Gastrocnemius medialis (tissue), 4 donors: ENCODE measurements around the gene ACOT4. TPM values are rescaled to one million over a fixed set of nuclear protein-coding genes. Genes with fewer than 3 reads are reported as not detected.
"Not testable (repeated sequence)": the region's sequence is repeated elsewhere in the genome, so short reads cannot be mapped to it uniquely, and the experiment has no call there.

Source experiments
- ATAC-seq, 2 donors: fragments of 150-250 bp; one replicate each; pipeline ENCODE4 v1.9.1; 2016
- DNase-seq, 2 donors: peaks; one replicate each; pipeline ENCODE4 v3.0.0-alpha.2; 2019
- H3K27ac ChIP-seq, 4 donors: fragments of 200-600 bp; sonication (generic); 1 replicate in 1 of 4; 2 replicates in 3 of 4; pipeline ENCODE4 v1.5.1; 2016 to 2018; ENCODE audit warnings: mild to moderate bottlenecking in 2 of 4, moderate library complexity in 1 of 4
- H3K27me3 ChIP-seq, 3 donors: fragments of 200-600 bp; sonication (generic) in 2 of 3; 1 replicate in 1 of 3; 2 replicates in 2 of 3; pipeline versions ENCODE4 v1.5.1 to v1.6.0; 2016 to 2019; ENCODE audit warnings: mild to moderate bottlenecking in 1 of 3, moderate library complexity in 1 of 3
- H3K36me3 ChIP-seq, 2 donors: fragments of 200-600 bp; sonication (generic) in 1 of 2; one replicate each; pipeline ENCODE4 v1.5.1; 2017 to 2018
- H3K4me1 ChIP-seq, 2 donors: fragments of 200-600 bp; sonication (generic) in 1 of 2; one replicate each; pipeline ENCODE4 v1.5.1; 2016 to 2017; ENCODE audit warnings: mild to moderate bottlenecking in 2 of 2
- H3K4me3 ChIP-seq, 4 donors: fragments of 200-600 bp; sonication (generic) in 3 of 4; 1 replicate in 1 of 4; 2 replicates in 3 of 4; pipeline ENCODE4 v1.5.1; 2016 to 2019; ENCODE audit warnings: mild to moderate bottlenecking in 2 of 4
- H3K9me3 ChIP-seq, 3 donors: fragments of 200-600 bp; sonication (generic) in 2 of 3; 1 replicate in 1 of 3; 2 replicates in 2 of 3; pipeline ENCODE4 v1.5.1; 2016 to 2019
- POLR2A ChIP-seq, 2 donors: fragments of 450-650 bp; IDR thresholded peaks; one replicate each; pipeline ENCODE4 v1.6.1; 2017; ENCODE audit warnings: antibody characterized with exemption in 2 of 2, mild to moderate bottlenecking in 2 of 2, moderate library complexity in 2 of 2
- in situ Hi-C, 4 donors: fragments of 200-750 bp; cut with MboI; loops; one replicate each; pipeline versions ENCODE4 v1.15.0 to v1.8.0; 2017; ENCODE audit warnings: low sequenced_read_pairs in 4 of 4
- intact Hi-C: fragments of 100-400 bp; cut with DNase I; formaldehyde crosslinking; loops from one replicate; pipeline ENCODE4 v1.15.1; 2023; ENCODE audit warnings: low total_unique reads
- total RNA-seq, 4 donors: library from RNA; depleted of rRNA; stranded (reverse); fragments of >200 nt; gene quantifications; one replicate each; pipeline versions ENCODE4 v1.1.0 to v1.2.3, GENCODE V29; 2016
- TF ChIP-seq, protein P1 (sequence below), 5 experiments: fragments of 450-650 bp in 3 of 5; fragments of 200-600 bp in 2 of 5; sonication (generic) in 2 of 5; IDR thresholded peaks in 4 of 5; conservative IDR thresholded peaks in 1 of 5; 1 replicate in 4 of 5; 2 replicates in 1 of 5; pipeline ENCODE4 v1.5.1; 2016 to 2019; ENCODE audit warnings: antibody characterized with exemption in 5 of 5, mild to moderate bottlenecking in 3 of 5, moderate library complexity in 3 of 5

Gene ACOT4
- total RNA-seq, 4 donors from 2014 or later: 0.40 to 1.2 (median 0.75) TPM

DNA sequence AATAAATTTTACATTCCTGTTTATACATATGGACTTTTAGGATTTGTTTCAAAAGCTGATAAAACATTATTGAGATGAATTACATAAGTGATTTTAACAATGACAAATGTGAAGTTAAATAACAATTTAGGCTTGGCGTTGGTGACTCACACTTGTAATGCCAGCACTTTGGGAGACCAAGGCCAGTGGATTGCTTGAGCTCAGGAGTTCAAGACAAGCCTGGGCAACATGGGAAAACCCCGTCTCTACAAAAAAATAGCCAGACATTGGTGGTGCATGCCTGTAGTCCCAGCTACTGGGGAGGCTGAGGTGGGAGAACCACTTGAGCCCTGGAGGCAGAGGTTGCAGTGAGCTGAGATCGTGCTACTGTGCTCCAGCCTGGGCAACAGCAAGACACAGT, 15.3 kb upstream of the ACOT4 start:
- TF ChIP-seq POLR2A (IDR thresholded peaks at IDR 0.05): no peak
- TF ChIP-seq, protein P1, sequence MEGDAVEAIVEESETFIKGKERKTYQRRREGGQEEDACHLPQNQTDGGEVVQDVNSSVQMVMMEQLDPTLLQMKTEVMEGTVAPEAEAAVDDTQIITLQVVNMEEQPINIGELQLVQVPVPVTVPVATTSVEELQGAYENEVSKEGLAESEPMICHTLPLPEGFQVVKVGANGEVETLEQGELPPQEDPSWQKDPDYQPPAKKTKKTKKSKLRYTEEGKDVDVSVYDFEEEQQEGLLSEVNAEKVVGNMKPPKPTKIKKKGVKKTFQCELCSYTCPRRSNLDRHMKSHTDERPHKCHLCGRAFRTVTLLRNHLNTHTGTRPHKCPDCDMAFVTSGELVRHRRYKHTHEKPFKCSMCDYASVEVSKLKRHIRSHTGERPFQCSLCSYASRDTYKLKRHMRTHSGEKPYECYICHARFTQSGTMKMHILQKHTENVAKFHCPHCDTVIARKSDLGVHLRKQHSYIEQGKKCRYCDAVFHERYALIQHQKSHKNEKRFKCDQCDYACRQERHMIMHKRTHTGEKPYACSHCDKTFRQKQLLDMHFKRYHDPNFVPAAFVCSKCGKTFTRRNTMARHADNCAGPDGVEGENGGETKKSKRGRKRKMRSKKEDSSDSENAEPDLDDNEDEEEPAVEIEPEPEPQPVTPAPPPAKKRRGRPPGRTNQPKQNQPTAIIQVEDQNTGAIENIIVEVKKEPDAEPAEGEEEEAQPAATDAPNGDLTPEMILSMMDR (IDR thresholded peaks at IDR 0.05 in 4 of 5, conservative IDR thresholded peaks at IDR 0.05 in 1 of 5): no peak
- peaks cover 0 to 5% of the 10 kb centered on the region in 2 donors for H3K36me3 ChIP-seq

GRCh38 chr14:73577214-73577613, 14.5 kb upstream of the ACOT4 start:
- intact Hi-C loops, H3K9me3 ChIP-seq, H3K4me1 ChIP-seq, DNase-seq, H3K4me3 ChIP-seq, H3K27me3 ChIP-seq, H3K36me3 ChIP-seq: not testable (repeated sequence)
- in situ Hi-C loops: loop anchor here in 2 of 4 donors (10.0 kb wide), 2 partner anchors 52 to 72 kb away; no protein-coding TSS in a partner anchor
- peak overlapping the region in 3 of 4 donors; percentile 41 to 57 (median 49) for H3K27ac ChIP-seq
- peak; percentile 85 to 97 for ATAC-seq

More for the DNA sequence above, 15.3 kb upstream of the ACOT4 start:
- in situ Hi-C loops (loop anchor here in 2 of 4 donors (10.0 kb wide), 2 partner anchors 52 to 72 kb away; no protein-coding TSS in a partner anchor), intact Hi-C loops (no loop called here)
- Histone ChIP-seq H3K27ac (no peak overlapping the region), H3K9me3 (no peaks in the 10 kb centered on the region), H3K4me1 (peaks cover 0 to 9% of the 10 kb centered on the region in 2 donors), H3K27me3 (no peaks in the 10 kb centered on the region), H3K4me3 (no peak overlapping the region)
- ATAC-seq: no peak
- DNase-seq: no peak

DNA sequence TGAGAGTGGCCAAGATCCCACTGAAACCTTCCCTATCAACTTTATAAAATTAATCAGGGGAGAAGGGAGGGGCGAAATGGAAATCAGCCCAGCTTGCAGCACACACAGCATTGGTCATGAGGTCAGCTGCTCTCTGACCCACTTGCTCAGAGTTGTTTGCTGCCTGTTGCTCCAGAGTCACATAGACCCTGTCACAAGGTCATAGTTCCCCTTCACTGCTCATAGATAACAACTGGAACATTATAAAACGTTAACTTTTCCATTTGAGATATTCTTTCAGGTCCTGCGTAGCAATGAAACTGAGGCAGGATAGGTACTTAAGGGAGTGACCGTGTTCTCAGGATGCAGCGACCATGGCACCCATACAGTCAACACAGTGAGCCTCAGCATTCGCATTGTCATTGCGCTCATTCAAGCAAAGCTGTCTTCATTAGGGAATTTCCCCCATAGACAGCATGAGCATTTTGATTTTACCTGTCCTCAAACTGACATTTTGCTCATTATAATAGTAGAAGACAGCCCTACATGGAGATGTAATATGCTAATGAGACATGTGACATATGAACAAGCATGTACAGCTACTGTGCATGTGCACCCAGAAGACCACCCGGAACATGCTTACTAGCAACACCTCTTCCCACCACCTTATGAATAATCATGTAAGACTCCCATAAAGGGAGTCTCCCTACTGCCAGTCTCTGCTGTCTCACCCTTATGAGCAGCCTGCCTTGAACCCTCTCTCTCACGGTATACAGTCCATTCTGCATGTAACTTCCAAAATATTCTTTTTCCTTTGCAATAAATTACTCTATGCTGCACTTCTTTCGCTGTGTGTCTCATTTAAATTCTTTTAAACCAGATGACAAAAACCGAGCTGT, 9.3 kb upstream of the ACOT4 start:
- H3K36me3 ChIP-seq, H3K4me1 ChIP-seq, ATAC-seq, DNase-seq, in situ Hi-C loops, intact Hi-C loops, H3K27ac ChIP-seq, H3K4me3 ChIP-seq, H3K27me3 ChIP-seq, H3K9me3 ChIP-seq: not testable (repeated sequence)

DNA sequence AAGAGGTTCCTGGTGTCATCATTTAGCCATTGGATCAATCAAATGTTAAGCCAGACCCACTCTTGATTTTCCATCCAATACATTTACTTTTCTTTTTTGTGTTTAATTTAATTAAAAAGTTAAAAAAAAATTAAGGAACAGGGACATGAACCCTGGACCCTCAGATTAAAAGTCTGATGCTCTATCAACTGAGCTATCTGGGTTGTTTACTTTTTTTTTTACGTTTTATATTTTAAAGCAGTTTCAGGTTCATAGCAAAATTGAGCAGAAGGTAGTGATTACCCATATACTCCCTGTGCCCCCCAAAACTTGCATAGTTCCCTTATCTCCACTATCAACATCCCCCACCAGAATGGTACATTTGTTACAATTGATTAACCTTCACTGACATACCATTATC, 3.0 kb upstream of the ACOT4 start:
- TF ChIP-seq, protein P1 (IDR thresholded peaks at IDR 0.05 in 4 of 5, conservative IDR thresholded peaks at IDR 0.05 in 1 of 5): no peak
- TF ChIP-seq POLR2A (IDR thresholded peaks at IDR 0.05): no peak
- DNase-seq: no peak
- intact Hi-C loops: no loop called here
- ATAC-seq: no peak
- no peaks in the 10 kb centered on the region for H3K9me3 ChIP-seq
- no peak overlapping the region for H3K4me3 ChIP-seq
- no peaks in the 10 kb centered on the region for H3K27me3 ChIP-seq
- no peaks in the 10 kb centered on the region for H3K36me3 ChIP-seq
- no peak overlapping the region for H3K27ac ChIP-seq
- in situ Hi-C loops: loop anchor here in 1 of 4 donors (5.0 kb wide), 1 partner anchor 41 kb away; no protein-coding TSS in a partner anchor
- no peaks in the 10 kb centered on the region for H3K4me1 ChIP-seq

GRCh38 chr14:73589116-73589515, 2.6 kb upstream of the ACOT4 start:
- ATAC-seq: no peak

GRCh38 chr14:73590673-73591004, 1.0 kb upstream of the ACOT4 start:
- DNase-seq, in situ Hi-C loops, H3K4me3 ChIP-seq, intact Hi-C loops, H3K4me1 ChIP-seq, H3K36me3 ChIP-seq, ATAC-seq, H3K9me3 ChIP-seq, H3K27me3 ChIP-seq, H3K27ac ChIP-seq: not testable (repeated sequence)

More at GRCh38 chr14:73589116-73589515, 2.6 kb upstream of the ACOT4 start:
- Histone ChIP-seq H3K36me3 (no peaks in the 10 kb centered on the region), H3K4me1 (no peaks in the 10 kb centered on the region), H3K27ac (no peak overlapping the region), H3K9me3 (no peaks in the 10 kb centered on the region), H3K4me3 (no peak overlapping the region), H3K27me3 (no peaks in the 10 kb centered on the region)
- intact Hi-C loops: no loop called here
- in situ Hi-C loops: loop anchor here in 1 of 4 donors (5.0 kb wide), 1 partner anchor 42 kb away; no protein-coding TSS in a partner anchor
- no peak for DNase-seq
- TF ChIP-seq, protein P1 (IDR thresholded peaks at IDR 0.05 in 4 of 5, conservative IDR thresholded peaks at IDR 0.05 in 1 of 5): no peak
- TF ChIP-seq POLR2A (IDR thresholded peaks at IDR 0.05): no peak
